GM12874 (cell line): Measurements from ENCODE around the gene ALCAM.

Experiments used
- CTCF ChIP-seq: IDR thresholded peaks from 2 replicates; pipeline ENCODE4 v1.5.1; 2011; ENCODE audit warnings: low read depth, mild to moderate bottlenecking, control low read depth, low read length, moderate library complexity; ENCODE audit not compliant: insufficient read depth

Gene ALCAM

DNA sequence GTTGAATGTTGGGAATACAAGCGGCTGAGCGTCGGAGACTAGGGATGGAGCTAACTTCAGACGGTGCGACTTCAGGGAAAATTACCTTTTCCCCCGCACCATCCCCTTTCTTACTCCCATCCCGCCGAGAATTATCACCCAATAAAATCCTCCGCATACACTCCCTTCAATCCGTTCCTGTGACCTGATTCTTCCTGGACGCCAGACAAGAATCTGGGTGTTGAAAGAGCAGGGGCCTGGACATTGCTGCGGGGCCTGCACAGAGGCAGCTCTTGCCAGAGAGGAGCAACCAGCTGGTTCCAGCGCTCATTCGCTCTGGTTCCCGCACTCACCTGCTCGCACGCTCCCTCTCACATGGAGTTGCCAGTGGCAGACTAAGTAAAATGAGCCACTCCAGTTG lies 241.9 kb downstream of the ALCAM start:
- no peak for TF ChIP-seq CTCF

- no peak for TF ChIP-seq CTCF
These were observed 243.8 kb downstream of the ALCAM start for GRCh38 chr3:105610473-105610872.

GRCh38 chr3:105611304-105612192 lies 244.8 kb downstream of the ALCAM start:
- TF ChIP-seq CTCF: no peak

GRCh38 chr3:105613120-105613519 lies 246.4 kb downstream of the ALCAM start:
- TF ChIP-seq CTCF: no peak

DNA sequence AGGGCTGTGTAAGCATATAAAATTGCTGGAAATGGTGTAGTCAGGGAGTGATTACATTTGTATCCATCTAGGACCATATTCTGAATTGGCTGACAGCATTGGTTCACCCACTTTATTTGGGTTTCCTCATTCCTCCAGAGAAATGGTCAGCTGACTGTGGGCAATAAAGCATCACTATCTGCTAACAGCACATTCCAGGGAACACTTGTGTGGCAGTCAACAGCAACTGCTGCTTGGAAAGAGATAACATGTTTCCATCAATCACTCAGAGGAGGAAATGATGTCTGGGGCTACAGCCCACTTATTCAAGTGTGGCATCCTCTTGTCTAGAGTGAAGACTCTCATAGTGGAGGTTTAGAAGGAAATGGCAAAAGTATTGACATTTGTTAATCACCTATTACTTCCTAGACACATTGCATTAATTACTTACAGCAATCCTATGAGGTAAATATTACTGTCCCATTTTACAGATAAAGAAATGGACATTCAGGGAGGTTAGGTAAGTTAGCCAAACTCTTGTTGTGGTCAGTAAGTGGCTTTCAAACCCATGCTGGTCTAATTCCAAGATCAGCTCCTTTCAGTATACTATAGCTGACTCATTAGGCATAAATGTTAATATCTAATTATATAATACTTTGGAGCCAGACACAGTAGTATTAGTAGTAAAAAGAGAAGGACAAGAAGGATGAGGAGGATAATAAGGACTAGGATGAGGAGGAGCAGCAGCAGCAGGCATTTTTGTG lies 247.8 kb downstream of the ALCAM start:
- no peak for TF ChIP-seq CTCF

DNA sequence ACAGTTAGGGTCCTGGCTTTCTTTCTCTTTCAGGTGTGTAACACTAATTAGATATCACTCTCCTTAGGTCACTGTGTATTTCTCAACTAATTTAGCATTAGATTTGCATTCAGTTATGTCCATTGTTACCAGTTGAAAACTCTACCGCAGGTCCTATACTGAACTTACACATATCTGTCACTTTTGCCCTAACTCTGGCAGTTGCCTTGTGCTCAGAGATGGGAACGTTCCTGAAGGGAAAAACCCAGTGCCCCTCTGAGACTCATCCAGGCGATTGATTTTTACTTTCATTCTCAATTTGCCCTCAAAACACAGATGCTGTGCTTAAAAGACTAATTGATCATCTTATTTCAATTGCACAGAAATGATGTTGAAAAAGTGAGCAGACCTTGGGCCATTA lies 249.1 kb downstream of the ALCAM start:
- no peak for TF ChIP-seq CTCF

GRCh38 chr3:105616374-105617121 lies 249.8 kb downstream of the ALCAM start:
- no peak for TF ChIP-seq CTCF
